HG03457 (cell line): ENCODE results near the gene SLC35F4.
"Not testable (repeated sequence)": the region's sequence is repeated elsewhere in the genome, so short reads cannot be mapped to it uniquely, and the experiment has no call there.

Experiments used
- ATAC-seq: cut with Tn5 transposase; IDR thresholded peaks from one replicate; pipeline ENCODE4 v1.9.1; 2021; ENCODE audit warnings: moderate number of reproducible peaks; ENCODE audit not compliant: unreplicated experiment

Gene SLC35F4

GRCh38 chr14:57811998-57812546 lies 53.8 kb downstream of the SLC35F4 start:
- ATAC-seq: no peak

GRCh38 chr14:57809808-57810207 lies 56.1 kb downstream of the SLC35F4 start:
- no peak for ATAC-seq

- no peak for ATAC-seq
These were observed 68.7 kb downstream of the SLC35F4 start for GRCh38 chr14:57797160-57797559.

DNA sequence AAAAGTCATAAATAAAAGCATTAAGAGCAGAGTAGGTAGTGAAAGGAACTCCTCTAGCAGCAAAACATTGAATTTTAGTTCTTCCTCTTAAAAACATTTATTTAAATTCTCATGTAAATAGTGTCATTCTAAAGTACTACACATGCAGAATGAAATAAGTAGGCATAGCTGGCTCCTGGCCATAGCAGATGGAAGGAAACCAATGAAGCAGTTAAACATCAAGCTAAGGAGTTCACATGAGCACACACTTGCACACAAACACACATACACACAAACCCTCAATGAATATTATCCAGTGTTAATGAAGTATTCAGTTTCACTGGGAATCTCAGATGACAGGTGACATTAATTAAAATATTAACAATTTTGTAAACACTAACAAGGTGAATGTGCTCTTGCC lies 69.3 kb downstream of the SLC35F4 start:
- no peak for ATAC-seq

- no peak for ATAC-seq
These were observed 80.8 kb downstream of the SLC35F4 start for GRCh38 chr14:57785058-57785457.

DNA sequence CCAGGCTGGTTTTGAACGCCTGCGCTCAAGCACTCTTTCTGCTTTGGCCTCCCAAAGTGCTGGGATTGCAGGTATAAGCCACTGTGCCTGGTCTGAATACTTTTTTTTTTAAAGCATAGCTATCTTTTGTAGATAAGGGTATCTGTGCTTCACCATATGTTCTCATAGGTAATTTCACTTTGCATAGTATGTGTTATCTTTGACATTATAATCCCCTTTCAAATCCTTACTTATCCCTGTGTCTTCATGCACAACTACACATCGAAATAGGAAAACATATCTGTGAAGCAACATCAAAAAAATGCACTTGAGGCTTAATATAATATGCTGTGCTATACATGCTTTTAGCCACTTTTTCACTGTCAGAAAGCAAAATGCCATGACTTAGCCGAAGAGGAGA lies 94.1 kb downstream of the SLC35F4 start:
- no peak for ATAC-seq

DNA sequence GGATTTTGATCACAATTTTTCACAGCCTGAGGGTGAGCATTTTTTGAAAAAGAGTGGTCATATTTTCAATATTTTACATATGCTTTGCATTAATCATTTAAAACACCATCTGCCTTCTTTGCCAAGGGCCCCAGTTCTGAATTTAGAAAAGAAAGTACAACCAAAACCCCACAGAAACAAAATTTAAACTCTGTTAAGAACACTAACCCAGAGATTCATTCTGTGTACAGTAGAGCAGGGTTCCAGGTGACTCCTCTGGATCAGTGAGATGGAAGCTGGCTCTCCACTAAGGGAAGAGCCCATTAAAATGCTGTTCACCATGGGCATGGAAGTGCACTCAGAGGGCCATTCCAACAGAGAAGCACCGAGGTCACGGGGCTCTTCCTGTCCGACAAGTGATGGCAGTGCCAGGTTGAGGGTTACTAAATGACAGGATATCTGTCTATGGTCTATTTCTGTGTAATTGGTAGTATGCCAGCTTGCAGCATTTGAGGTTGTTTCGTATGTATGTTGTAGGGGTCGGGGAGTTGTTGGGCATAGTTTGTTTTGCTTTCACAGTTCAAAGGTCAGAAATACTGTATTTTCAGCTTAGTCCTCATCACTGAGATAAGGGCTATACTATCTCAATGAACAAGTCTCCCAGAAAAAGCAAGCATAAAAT lies 95.9 kb downstream of the SLC35F4 start:
- ATAC-seq: no peak

GRCh38 chr14:57761800-57762199 lies 104.1 kb downstream of the SLC35F4 start:
- ATAC-seq: no peak

- ATAC-seq: no peak
These were observed 105.0 kb downstream of the SLC35F4 start for GRCh38 chr14:57760896-57761295.

GRCh38 chr14:57755018-57755521 lies 110.8 kb downstream of the SLC35F4 start:
- ATAC-seq: no peak

- ATAC-seq: no peak
These were observed 111.4 kb downstream of the SLC35F4 start for GRCh38 chr14:57754527-57754926.

DNA sequence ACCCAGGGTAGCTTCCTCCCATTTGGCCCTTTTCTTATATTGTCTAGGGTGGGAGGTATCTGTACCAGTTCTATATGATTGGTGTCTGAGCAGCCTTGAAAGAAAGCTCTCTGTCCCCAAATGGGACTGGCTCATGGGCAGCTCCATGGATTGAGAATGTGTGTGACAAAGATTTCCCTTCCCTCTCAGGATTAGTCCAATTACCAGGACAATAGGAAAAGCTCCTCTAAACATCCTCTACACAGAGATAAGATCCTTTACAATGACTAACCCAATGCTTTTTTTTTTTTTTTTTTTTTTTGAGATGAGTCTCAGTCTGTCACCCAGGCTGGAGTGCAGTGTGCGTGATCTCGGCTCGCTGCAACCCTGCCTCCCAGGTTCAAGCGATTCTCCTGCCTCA lies 112.1 kb downstream of the SLC35F4 start:
- ATAC-seq: no peak

DNA sequence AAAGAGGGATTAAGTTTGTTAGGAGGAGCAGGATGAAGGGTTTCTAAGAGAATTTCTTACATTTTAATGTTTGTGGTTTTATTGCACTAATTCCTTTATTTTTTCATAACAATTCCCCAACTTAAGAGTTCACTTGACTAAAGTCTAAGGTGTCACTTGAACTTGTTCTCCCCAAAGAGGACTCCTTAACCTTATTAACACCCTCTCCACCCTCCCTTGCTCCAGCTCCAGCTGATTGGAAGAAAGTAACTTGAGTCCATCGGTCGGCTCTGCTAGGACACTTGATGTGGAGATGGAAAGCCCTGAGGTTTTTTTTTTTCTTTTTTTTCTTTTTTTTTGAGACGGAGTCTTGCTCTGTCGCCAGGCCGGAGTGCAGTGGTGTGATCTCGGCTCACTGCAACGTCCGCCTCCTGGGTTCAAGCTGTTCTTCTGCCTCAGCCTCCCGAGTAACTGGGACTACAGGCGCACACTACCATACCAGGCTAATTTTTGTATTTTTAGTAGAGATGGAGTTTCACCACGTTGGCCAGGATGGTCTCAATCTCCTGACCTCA lies 113.7 kb downstream of the SLC35F4 start:
- ATAC-seq: not testable (repeated sequence)

DNA sequence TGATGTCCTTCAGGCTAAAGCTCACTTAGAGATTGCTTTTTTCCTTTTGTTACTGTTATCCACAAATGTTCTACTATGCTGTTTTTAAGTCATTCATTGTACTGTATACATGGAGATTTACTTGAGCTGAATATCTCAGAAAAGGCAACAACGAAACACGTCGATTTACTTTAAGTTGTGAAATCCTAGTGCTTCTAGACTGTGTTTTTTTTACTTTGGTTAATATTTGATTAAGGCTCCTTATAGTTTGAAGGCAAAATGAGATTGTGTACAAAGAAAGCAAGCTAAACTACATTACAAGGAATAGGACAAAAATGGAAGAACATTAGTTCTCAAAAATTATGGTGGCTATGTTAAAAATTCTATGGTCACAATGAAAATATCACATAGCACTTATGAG lies 114.5 kb downstream of the SLC35F4 start:
- ATAC-seq: no peak

DNA sequence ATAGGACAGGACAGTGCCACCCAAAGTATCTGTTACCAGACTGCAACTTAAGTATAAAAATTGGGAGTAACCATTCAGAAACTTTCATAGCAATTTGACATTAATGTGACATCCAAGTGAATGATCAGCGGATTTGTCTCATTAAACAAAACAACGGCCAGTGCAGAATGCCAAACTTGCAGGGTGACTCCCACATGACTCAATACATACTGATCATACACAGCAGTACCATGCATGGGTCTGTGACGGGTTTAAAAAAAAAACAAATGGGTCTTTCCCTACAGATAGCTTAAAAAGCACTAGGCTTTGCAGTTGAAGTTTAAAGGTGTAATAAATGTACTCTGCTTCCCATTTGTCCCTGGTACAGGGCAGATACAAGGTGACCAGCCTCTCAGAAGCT lies 116.6 kb downstream of the SLC35F4 start:
- no peak for ATAC-seq

- ATAC-seq: no peak
These were observed 117.6 kb downstream of the SLC35F4 start for GRCh38 chr14:57748279-57748678.

DNA sequence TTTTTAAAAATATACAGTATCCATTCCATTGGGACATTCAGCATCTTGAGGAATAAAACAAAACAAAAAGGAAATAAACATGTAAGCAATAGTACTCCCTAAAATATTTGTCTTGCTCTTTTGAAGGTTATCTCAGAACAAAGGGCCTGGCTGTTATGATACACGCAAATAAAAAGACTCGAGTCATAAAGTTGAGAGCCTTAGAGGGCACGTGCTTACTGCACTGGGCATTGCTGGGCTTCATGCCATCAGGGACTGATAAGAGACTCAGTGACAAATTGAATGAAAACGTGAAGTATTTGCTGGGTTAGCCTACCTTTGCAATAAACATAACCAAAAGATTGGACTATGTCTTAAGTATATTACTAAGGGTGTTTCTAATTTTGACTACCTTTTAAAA lies 118.9 kb downstream of the SLC35F4 start:
- no peak for ATAC-seq

GRCh38 chr14:57746563-57746962 lies 119.3 kb downstream of the SLC35F4 start:
- ATAC-seq: no peak

DNA sequence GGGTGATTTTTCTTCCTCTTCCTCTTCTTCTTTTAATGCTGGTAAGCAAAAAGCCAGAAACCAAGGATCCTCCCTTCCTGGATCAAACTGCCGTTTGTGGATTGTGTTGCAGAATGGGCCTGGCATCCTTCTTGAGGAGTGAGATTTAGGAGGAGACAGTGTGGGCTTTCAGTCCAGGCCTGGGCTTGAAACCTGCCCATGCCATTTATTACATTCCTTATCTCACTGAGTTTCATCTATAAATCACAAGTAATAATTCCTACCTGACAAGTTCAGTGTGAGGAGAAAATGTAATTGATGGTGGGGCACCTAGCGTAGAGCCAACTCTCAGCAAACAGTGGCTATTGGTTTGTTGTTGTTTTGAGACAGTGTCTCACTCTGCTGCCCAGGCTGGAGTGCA lies 126.4 kb downstream of the SLC35F4 start:
- ATAC-seq: no peak

DNA sequence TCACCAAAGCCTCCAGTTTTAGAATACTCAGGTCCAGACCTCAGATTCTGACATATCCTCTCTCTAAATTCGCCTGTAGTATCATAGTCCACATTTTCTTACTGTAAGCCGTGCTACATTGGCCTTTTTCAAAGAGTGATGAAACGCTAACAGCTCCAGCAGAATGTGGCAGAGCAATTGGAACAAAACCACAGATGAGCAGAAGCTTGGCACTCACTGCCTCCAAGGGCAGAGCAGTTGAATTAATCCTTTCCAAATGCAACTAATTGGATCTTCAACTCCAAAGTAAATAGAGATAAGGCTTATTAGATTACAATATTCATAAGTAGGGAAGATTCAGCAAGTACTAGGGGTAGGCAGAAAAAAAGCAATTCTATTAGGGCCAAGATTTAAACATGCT lies 128.3 kb downstream of the SLC35F4 start:
- no peak for ATAC-seq

DNA sequence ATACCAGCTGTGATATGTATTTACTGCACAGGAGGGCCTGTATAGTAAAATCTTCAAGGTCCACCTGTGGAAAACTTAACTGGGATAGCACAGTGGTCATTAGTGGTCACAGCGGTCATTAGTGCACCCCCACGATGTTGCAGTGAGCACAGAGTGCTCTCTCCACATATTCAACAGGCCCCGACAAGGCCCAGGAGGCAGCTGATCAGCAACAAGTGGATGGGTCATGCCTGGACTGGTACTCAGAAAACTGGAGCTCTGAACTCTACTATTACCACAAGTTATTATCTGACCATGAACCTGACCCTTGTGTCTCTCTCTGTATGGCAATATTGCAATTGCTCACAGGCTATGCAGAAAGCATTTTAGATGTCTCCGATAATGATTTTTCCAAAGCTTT lies 129.5 kb downstream of the SLC35F4 start:
- ATAC-seq: no peak

GRCh38 chr14:57735276-57735675 lies 130.6 kb downstream of the SLC35F4 start:
- ATAC-seq: no peak
